Natural killer cell (primary cell): ENCODE results near the gene C16orf87. TPM values are rescaled to one million over a fixed set of nuclear protein-coding genes. Genes with fewer than 3 reads are reported as not detected.
"Not testable (repeated sequence)": the region's sequence is repeated elsewhere in the genome, so short reads cannot be mapped to it uniquely, and the experiment has no call there.

Source experiments
- ATAC-seq, 3 donors: fragments of 150-1000 bp in 2 of 3; fragments of 200-7000 bp in 1 of 3; cut with Tn5 transposase; 1 replicate in 1 of 3; 2 replicates in 2 of 3; pipeline ENCODE4 v1.10.0; 2021; ENCODE audit warnings: mild to moderate bottlenecking in 2 of 3, moderate library complexity in 2 of 3
- DNase-seq, 2 donors: peaks; one replicate each; pipeline versions ENCODE4 v3.0.0 to v3.0.0-alpha.2; 2013 to 2021; ENCODE audit warnings: mixed read lengths in 1 of 2
- H3K27ac ChIP-seq: one replicate; pipeline ENCODE4 v1.5.1; 2013; ENCODE audit warnings: mild to moderate bottlenecking, low read length
- H3K27me3 ChIP-seq: one replicate; pipeline ENCODE4 v1.6.1; 2013; ENCODE audit warnings: low read length; ENCODE audit not compliant: control insufficient read depth, insufficient read depth
- H3K36me3 ChIP-seq: one replicate; pipeline ENCODE4 v1.6.1; 2013; ENCODE audit warnings: low read length; ENCODE audit not compliant: control insufficient read depth, insufficient read depth
- H3K4me1 ChIP-seq: one replicate; pipeline ENCODE4 v1.6.1; 2013; ENCODE audit warnings: low read length; ENCODE audit not compliant: control insufficient read depth, insufficient read depth
- H3K4me3 ChIP-seq: one replicate; pipeline ENCODE4 v1.5.1; 2013; ENCODE audit warnings: low read length
- H3K9me3 ChIP-seq: one replicate; pipeline ENCODE4 v1.6.1; 2013; ENCODE audit warnings: low read length; ENCODE audit not compliant: control insufficient read depth, insufficient read depth
- H3K27ac Mint-ChIP-seq, 2 donors: one replicate each; pipeline ENCODE4 v1.8.0; 2022; ENCODE audit warnings: mild to moderate bottlenecking in 2 of 2, mixed read lengths in 2 of 2, moderate library complexity in 1 of 2
- H3K27me3 Mint-ChIP-seq, 2 donors: one replicate each; pipeline ENCODE4 v1.8.0; 2022; ENCODE audit warnings: low read depth in 2 of 2, mixed read lengths in 2 of 2
- H3K36me3 Mint-ChIP-seq: one replicate; pipeline ENCODE4 v1.8.0; 2022; ENCODE audit warnings: mixed read lengths
- H3K4me1 Mint-ChIP-seq, 2 donors: one replicate each; pipeline ENCODE4 v1.8.0; 2022; ENCODE audit warnings: mixed read lengths in 2 of 2
- H3K4me3 Mint-ChIP-seq: one replicate; pipeline ENCODE4 v1.8.0; 2022; ENCODE audit warnings: mild to moderate bottlenecking, moderate library complexity, mixed read lengths
- H3K9me3 Mint-ChIP-seq, 2 donors: one replicate each; pipeline ENCODE4 v1.8.0; 2022; ENCODE audit warnings: mixed read lengths in 2 of 2
- CTCF ChIP-seq: fragments of 200-600 bp; IDR thresholded peaks from one replicate; pipeline ENCODE4 v1.8.0; 2022; ENCODE audit warnings: antibody characterized with exemption
- WGBS: methylation state at CpG from one replicate; pipeline ENCODE4 v1.1.7; 2013; ENCODE audit warnings: missing lambda C conversion rate; ENCODE audit not compliant: insufficient coverage; 5-methylcytosine and 5-hydroxymethylcytosine counted together
- intact Hi-C: fragments of 100-400 bp; cut with micrococcal nuclease; formaldehyde crosslinking; loops from one replicate; pipeline ENCODE4 v1.14.2; 2022
- total RNA-seq, 4 donors: library from RNA; stranded (reverse); fragments of 120-200 nt in 1 of 4; gene quantifications; one replicate each; pipeline versions ENCODE4 v1.2.3 to v1.2.4, GENCODE V29; 2013 to 2022

Gene C16orf87
- total RNA-seq, 3 donors from 2014 or later (not counting 1 experiment from before 2014, with no cell fraction given) = 18.3 to 23.0 (median 18.8) TPM

- Mint-ChIP-seq H3K36me3 (no peaks in the 10 kb centered on the region), H3K9me3 (no peaks in the 10 kb centered on the region), H3K4me3 (no peak overlapping the region), H3K27ac (no peak overlapping the region), H3K4me1 (no peaks in the 10 kb centered on the region), H3K27me3 (peaks cover 0 to 4% of the 10 kb centered on the region in 2 donors)
- Histone ChIP-seq H3K27ac (no peak overlapping the region), H3K4me1 (no peaks in the 10 kb centered on the region), H3K36me3 (no peaks in the 10 kb centered on the region), H3K4me3 (no peak overlapping the region), H3K27me3 (no peaks in the 10 kb centered on the region), H3K9me3 (no peaks in the 10 kb centered on the region)
- no peak for DNase-seq
- intact Hi-C loops = no loop called here
- TF ChIP-seq CTCF = no peak
- ATAC-seq = no peak
- 88% methylated on average over 8 of the region's 8 CpGs for WGBS
Observed at GRCh38 chr16:46871597-46871996, 40.6 kb upstream of the C16orf87 start.

GRCh38 chr16:46868891-46869290 lies 37.9 kb upstream of the C16orf87 start:
- H3K36me3 ChIP-seq, H3K36me3 Mint-ChIP-seq, ATAC-seq, H3K27me3 ChIP-seq, H3K27ac Mint-ChIP-seq, intact Hi-C loops, H3K9me3 ChIP-seq, H3K9me3 Mint-ChIP-seq, H3K4me1 Mint-ChIP-seq, H3K4me3 ChIP-seq, H3K27me3 Mint-ChIP-seq, H3K4me1 ChIP-seq, H3K4me3 Mint-ChIP-seq, H3K27ac ChIP-seq, DNase-seq: not testable (repeated sequence)
- 82% methylated on average over 2 of the region's 2 CpGs for WGBS

- H3K27ac Mint-ChIP-seq, H3K27me3 Mint-ChIP-seq, H3K27ac ChIP-seq, ATAC-seq, intact Hi-C loops, H3K4me1 Mint-ChIP-seq, H3K36me3 ChIP-seq, H3K27me3 ChIP-seq, H3K9me3 ChIP-seq, H3K9me3 Mint-ChIP-seq, H3K36me3 Mint-ChIP-seq, H3K4me3 Mint-ChIP-seq, H3K4me1 ChIP-seq, H3K4me3 ChIP-seq, DNase-seq: not testable (repeated sequence)
- 83% methylated on average over 1 of the region's 2 CpGs for WGBS
Observed at GRCh38 chr16:46867486-46867885, 36.5 kb upstream of the C16orf87 start.

GRCh38 chr16:46866286-46866685 lies 35.3 kb upstream of the C16orf87 start:
- H3K9me3 Mint-ChIP-seq = no peaks in the 10 kb centered on the region
- Histone ChIP-seq H3K27me3 (no peaks in the 10 kb centered on the region), H3K4me3 (no peak overlapping the region), H3K4me1 (peaks cover 2% of the 10 kb centered on the region), H3K27ac (no peak overlapping the region), H3K9me3 (no peaks in the 10 kb centered on the region), H3K36me3 (no peaks in the 10 kb centered on the region)
- no peak overlapping the region for H3K4me3 Mint-ChIP-seq
- ATAC-seq (no peak), DNase-seq (no peak)
- H3K4me1 Mint-ChIP-seq = no peaks in the 10 kb centered on the region
- intact Hi-C loops = no loop called here
- H3K27me3 Mint-ChIP-seq = peaks cover 0 to 4% of the 10 kb centered on the region in 2 donors
- 100% methylated on average over 1 of the region's 1 CpG for WGBS
- no peak overlapping the region for H3K27ac Mint-ChIP-seq
- H3K36me3 Mint-ChIP-seq = no peaks in the 10 kb centered on the region
- TF ChIP-seq CTCF = no peak
